ENCODE measurements around the gene ARHGDIA. TPM values are rescaled to one million over a fixed set of nuclear protein-coding genes. Genes with fewer than 3 reads are reported as not detected.
"Not testable (repeated sequence)": the region's sequence is repeated elsewhere in the genome, so short reads cannot be mapped to it uniquely, and the experiment has no call there.

ARHGDIA gene
- total and polyA plus RNA-seq, 10 donors: 131 to 392 (median 235) TPM

- peak overlapping the region in 5 of 8 donors; percentile 20 to 54 (median 40) for H3K27ac ChIP-seq
- no peak for DNase-seq
Observed at GRCh38 chr17:81842378-81842724, 28.8 kb downstream of the ARHGDIA start.

GRCh38 chr17:81841866-81842265, 29.3 kb downstream of the ARHGDIA start:
- intact Hi-C loops (cut with DNase I; ENCODE audit: low total_unique reads): no loop called here
- Histone ChIP-seq H3K9me3 (no peaks in the 10 kb centered on the region), H3K4me3 (no peak overlapping the region), H3K4me1 (peaks cover 0 to 72% (median 28%) of the 10 kb centered on the region in 6 donors), H3K27me3 (replicated peaks in 1 of 7) (no peaks in the 10 kb centered on the region), H3K36me3 (peaks cover 0 to 52% (median 46%) of the 10 kb centered on the region in 6 donors), H3K27ac (peak overlapping the region in 5 of 8 donors; percentile 0 to 58 (median 30))
- DNase-seq: no peak
- no peak for TF ChIP-seq POLR2A (IDR thresholded peaks at IDR 0.05)
- peak in 1 of 3 donors; percentile 46 for TF ChIP-seq POLR2AphosphoS5 (IDR thresholded peaks at IDR 0.05)
- WGBS, 5 donors: 69 to 88% (median 74%) methylated on average over 6 to 15 of the region's 15 CpGs

More at GRCh38 chr17:81842378-81842724, 28.8 kb downstream of the ARHGDIA start:
- Histone ChIP-seq H3K27me3 (replicated peaks in 1 of 7) (no peaks in the 10 kb centered on the region), H3K4me3 (no peak overlapping the region), H3K36me3 (peaks cover 0 to 57% (median 51%) of the 10 kb centered on the region in 6 donors), H3K4me1 (peaks cover 0 to 69% (median 28%) of the 10 kb centered on the region in 6 donors), H3K9me3 (no peaks in the 10 kb centered on the region)
- WGBS, 5 donors: 91 to 96% (median 92%) methylated on average over 7 to 11 of the region's 11 CpGs
- intact Hi-C loops (cut with DNase I; ENCODE audit: low total_unique reads): no loop called here
- TF ChIP-seq POLR2AphosphoS5 (IDR thresholded peaks at IDR 0.05): no peak

- Histone ChIP-seq H3K27ac (peak overlapping the region in 5 of 8 donors; percentile 0 to 58 (median 30)), H3K36me3 (peaks cover 0 to 44% (median 38%) of the 10 kb centered on the region in 6 donors), H3K27me3 (replicated peaks in 1 of 7) (no peaks in the 10 kb centered on the region), H3K9me3 (no peaks in the 10 kb centered on the region), H3K4me1 (peaks cover 0 to 72% (median 28%) of the 10 kb centered on the region in 6 donors), H3K4me3 (no peak overlapping the region)
- peak in 1 of 3 donors; percentile 63 for TF ChIP-seq POLR2AphosphoS5 (IDR thresholded peaks at IDR 0.05)
- TF ChIP-seq POLR2A (IDR thresholded peaks at IDR 0.05): no peak
- TF ChIP-seq CTCF (IDR thresholded peaks at IDR 0.05 in 8 of 11, conservative IDR thresholded peaks at IDR 0.05 in 3 of 11): no peak
- peak; percentile 80 for DNase-seq
- 51 to 79% (median 63%) methylated on average over 25 to 40 of the region's 40 CpGs for WGBS, 5 donors
- intact Hi-C loops (cut with DNase I; ENCODE audit: low total_unique reads): no loop called here
Observed at GRCh38 chr17:81840826-81841778, 30.0 kb downstream of the ARHGDIA start.

GRCh38 chr17:81840059-81840458, 31.1 kb downstream of the ARHGDIA start:
- DNase-seq; H3K27me3 ChIP-seq (replicated peaks in 1 of 7); H3K9me3 ChIP-seq; intact Hi-C loops (cut with DNase I; ENCODE audit: low total_unique reads); H3K4me3 ChIP-seq: not testable (repeated sequence)
- 83 to 98% (median 93%) methylated on average over 5 of the region's 5 CpGs for WGBS, 5 donors
- Histone ChIP-seq H3K27ac (peak overlapping the region in 1 of 8 donors; percentile 58), H3K4me1 (peaks cover 0 to 68% (median 28%) of the 10 kb centered on the region in 6 donors), H3K36me3 (peaks cover 0 to 34% (median 28%) of the 10 kb centered on the region in 6 donors)

GRCh38 chr17:81839301-81839700, 31.8 kb downstream of the ARHGDIA start:
- peaks cover 0 to 68% (median 30%) of the 10 kb centered on the region in 6 donors for H3K4me1 ChIP-seq
- H3K36me3 ChIP-seq: peaks cover 0 to 26% (median 20%) of the 10 kb centered on the region in 6 donors
- no peak for DNase-seq
- TF ChIP-seq POLR2A (IDR thresholded peaks at IDR 0.05): no peak
- no peak for TF ChIP-seq POLR2AphosphoS5 (IDR thresholded peaks at IDR 0.05)
- no peak for TF ChIP-seq CTCF (IDR thresholded peaks at IDR 0.05 in 8 of 11, conservative IDR thresholded peaks at IDR 0.05 in 3 of 11)
- 75 to 87% (median 81%) methylated on average over 15 of the region's 15 CpGs for WGBS, 5 donors
- H3K27me3 ChIP-seq (replicated peaks in 1 of 7): no peaks in the 10 kb centered on the region
- H3K9me3 ChIP-seq: no peaks in the 10 kb centered on the region
- H3K4me3 ChIP-seq: no peak overlapping the region
- intact Hi-C loops (cut with DNase I; ENCODE audit: low total_unique reads): no loop called here
- H3K27ac ChIP-seq: no peak overlapping the region
